WTC11 (cell line): Measurements from ENCODE around the gene P2RY1. TPM values are rescaled to one million over a fixed set of nuclear protein-coding genes. Genes with fewer than 3 reads are reported as not detected.

Experiments
- ATAC-seq: fragments of 200-7000 bp; cut with Tn5 transposase; 2 replicates; pipeline ENCODE4 v1.10.0; 2021; ENCODE audit warnings: mild to moderate bottlenecking, moderate library complexity
- CTCF ChIA-PET: fragments of 300-600 bp; sonication (Branson Sonifier 250); formaldehyde crosslinking; loops from one replicate; lab custom pipeline; 2021; ENCODE audit warnings: antibody characterized with exemption; lab: Charles Lee
- POLR2A ChIA-PET: fragments of 350-600 bp; sonication (Branson Sonifier 250); formaldehyde crosslinking; loops from one replicate; lab custom pipeline; 2021; ENCODE audit warnings: antibody characterized with exemption; lab: Charles Lee
- DNase-seq: peaks from one replicate; pipeline ENCODE4 v3.0.0; 2021; ENCODE audit warnings: low spot score
- H3K27ac Mint-ChIP-seq: 2 replicates; pipeline ENCODE4 v1.8.0; 2021; ENCODE audit warnings: mixed read lengths
- H3K27me3 Mint-ChIP-seq: 2 replicates; pipeline ENCODE4 v1.8.0; 2021; ENCODE audit warnings: low read depth, mild to moderate bottlenecking, moderate library complexity, mixed read lengths
- H3K36me3 Mint-ChIP-seq: 2 replicates; pipeline ENCODE4 v1.8.0; 2021; ENCODE audit warnings: mixed read lengths
- H3K4me1 Mint-ChIP-seq: 2 replicates; pipeline ENCODE4 v1.8.0; 2022; ENCODE audit warnings: mixed read lengths
- H3K4me3 Mint-ChIP-seq: 2 replicates; pipeline ENCODE4 v1.8.0; 2021; ENCODE audit warnings: mild to moderate bottlenecking, moderate library complexity, mixed read lengths
- H3K9me3 Mint-ChIP-seq: 2 replicates; pipeline ENCODE4 v1.8.0; 2021; ENCODE audit warnings: mixed read lengths
- AFF4 ChIP-seq: sonication (generic); formaldehyde crosslinking; IDR thresholded peaks from 2 replicates; pipeline ENCODE4 v1.8.1; 2023; ENCODE audit warnings: mild to moderate bottlenecking, missing genetic modification reagents, borderline replicate concordance
- ATF1 ChIP-seq: sonication (generic); formaldehyde crosslinking; IDR thresholded peaks from 2 replicates; pipeline ENCODE4 v1.8.1; 2023; ENCODE audit warnings: mild to moderate bottlenecking, moderate library complexity, missing genetic modification reagents
- CREM ChIP-seq: sonication (generic); formaldehyde crosslinking; IDR thresholded peaks from 2 replicates; pipeline ENCODE4 v1.8.1; 2022; ENCODE audit warnings: mild to moderate bottlenecking, missing genetic modification reagents, moderate library complexity
- E2F1 ChIP-seq: sonication (generic); formaldehyde crosslinking; IDR thresholded peaks from 2 replicates; pipeline ENCODE4 v1.8.0; 2022; ENCODE audit warnings: mild to moderate bottlenecking, missing genetic modification reagents
- FOXP4 ChIP-seq: sonication (generic); formaldehyde crosslinking; IDR thresholded peaks from 2 replicates; pipeline ENCODE4 v1.8.0; 2022; ENCODE audit warnings: mild to moderate bottlenecking, missing genetic modification reagents
- HMGA2 ChIP-seq: fragments of 250-450 bp; sonication (Bioruptor Pico); IDR thresholded peaks from 2 replicates; pipeline ENCODE4 v1.4.0; 2021; ENCODE audit warnings: mild to moderate bottlenecking, moderate library complexity
- IRF1 ChIP-seq: sonication (generic); formaldehyde crosslinking; IDR thresholded peaks from 2 replicates; pipeline ENCODE4 v1.8.0; 2023; ENCODE audit warnings: missing genetic modification reagents
- JUN ChIP-seq: sonication (generic); formaldehyde crosslinking; IDR thresholded peaks from 2 replicates; pipeline ENCODE4 v1.8.0; 2023; ENCODE audit warnings: mild to moderate bottlenecking, missing genetic modification reagents
- KAT7 ChIP-seq: sonication (generic); formaldehyde crosslinking; IDR thresholded peaks from 2 replicates; pipeline ENCODE4 v1.8.1; 2023; ENCODE audit warnings: missing genetic modification reagents, mild to moderate bottlenecking, borderline replicate concordance
- MYBL2 ChIP-seq: sonication (generic); formaldehyde crosslinking; IDR thresholded peaks from 2 replicates; pipeline ENCODE4 v1.8.1; 2023; ENCODE audit warnings: mild to moderate bottlenecking, moderate library complexity, missing genetic modification reagents
- NR3C1 ChIP-seq: sonication (generic); formaldehyde crosslinking; conservative IDR thresholded peaks from 2 replicates; pipeline ENCODE4 v1.8.1; 2023; ENCODE audit warnings: low read depth, mild to moderate bottlenecking, missing genetic modification reagents
- PRRX2 ChIP-seq: fragments of 250-450 bp; sonication (Bioruptor Pico); IDR thresholded peaks from 2 replicates; pipeline ENCODE4 v1.8.0; 2021; ENCODE audit warnings: mild to moderate bottlenecking
- RELA ChIP-seq: sonication (generic); formaldehyde crosslinking; IDR thresholded peaks from 2 replicates; pipeline ENCODE4 v1.8.1; 2022; ENCODE audit warnings: missing genetic modification reagents, mild to moderate bottlenecking, borderline replicate concordance
- STAT6 ChIP-seq: sonication (generic); formaldehyde crosslinking; conservative IDR thresholded peaks from 2 replicates; pipeline ENCODE4 v1.8.1; 2023; ENCODE audit warnings: mild to moderate bottlenecking, low read depth, missing genetic modification reagents, moderate library complexity
- TCF7 ChIP-seq: sonication (generic); formaldehyde crosslinking; IDR thresholded peaks from 2 replicates; pipeline ENCODE4 v1.8.0; 2022; ENCODE audit warnings: mild to moderate bottlenecking, low read depth, missing genetic modification reagents, moderate library complexity
- TEAD4 ChIP-seq: sonication (generic); formaldehyde crosslinking; IDR thresholded peaks from 2 replicates; pipeline ENCODE4 v1.8.0; 2022; ENCODE audit warnings: mild to moderate bottlenecking, missing genetic modification reagents
- ZNF121 ChIP-seq: sonication (generic); formaldehyde crosslinking; IDR thresholded peaks from 2 replicates; pipeline ENCODE4 v1.8.0; 2023; ENCODE audit warnings: missing genetic modification reagents
- ZNF219 ChIP-seq: sonication (generic); formaldehyde crosslinking; IDR thresholded peaks from 2 replicates; pipeline ENCODE4 v1.8.0; 2023; ENCODE audit warnings: missing genetic modification reagents, mild to moderate bottlenecking, borderline replicate concordance
- ZNF317 ChIP-seq: sonication (generic); formaldehyde crosslinking; IDR thresholded peaks from 2 replicates; pipeline ENCODE4 v1.8.1; 2023; ENCODE audit warnings: low read depth, mild to moderate bottlenecking, moderate library complexity, missing genetic modification reagents, borderline replicate concordance
- ZNF396 ChIP-seq: fragments of 250-450 bp; sonication (Bioruptor Pico); IDR thresholded peaks from 2 replicates; pipeline ENCODE4 v1.8.0; 2021; ENCODE audit warnings: mild to moderate bottlenecking, moderate library complexity, borderline replicate concordance
- ZNF671 ChIP-seq: fragments of 250-450 bp; sonication (Bioruptor Pico); IDR thresholded peaks from 2 replicates; pipeline ENCODE4 v1.8.0; 2021; ENCODE audit warnings: mild to moderate bottlenecking
- total RNA-seq: library from RNA; stranded (reverse); gene quantifications from 3 replicates; pipeline ENCODE4 v1.2.3, GENCODE V29; 2021

P2RY1 gene
- total RNA-seq, 1 experiment from 2014 or later: 47.2 TPM

- POLR2A ChIA-PET: no interaction called here
- Mint-ChIP-seq H3K27ac (no peak overlapping the region), H3K27me3 (no peaks in the 10 kb centered on the region), H3K36me3 (no peaks in the 10 kb centered on the region), H3K4me3 (no peak overlapping the region), H3K4me1 (peaks cover 7% of the 10 kb centered on the region), H3K9me3 (peaks cover 8% of the 10 kb centered on the region)
- ATAC-seq (no peak), DNase-seq (no peak)
- TF ChIP-seq CREM (no peak), PRRX2 (CRISPR knock-in tag) (no peak), E2F1 (CRISPR knock-in tag) (no peak), AFF4 (CRISPR knock-in tag) (no peak), TEAD4 (CRISPR knock-in tag) (no peak), HMGA2 (no peak)
- CTCF ChIA-PET: interaction anchor here (1.2 kb wide), 1 partner anchor 334 kb away, joined by 3 read pairs; no protein-coding TSS in a partner anchor
These were observed 23.4 kb downstream of the P2RY1 start for GRCh38 chr3:152858170-152858800.

GRCh38 chr3:152860736-152861135 is 25.8 kb downstream of the P2RY1 start:
- POLR2A ChIA-PET: no interaction called here
- Mint-ChIP-seq H3K27me3 (no peaks in the 10 kb centered on the region), H3K4me3 (no peak overlapping the region), H3K27ac (no peak overlapping the region), H3K36me3 (no peaks in the 10 kb centered on the region), H3K9me3 (no peaks in the 10 kb centered on the region), H3K4me1 (peaks cover 8% of the 10 kb centered on the region)
- CTCF ChIA-PET: no interaction called here
- no peak for DNase-seq
- ATAC-seq: no peak
- TF ChIP-seq ZNF219: no peak
- TF ChIP-seq ZNF121 (CRISPR knock-in tag): no peak
- TF ChIP-seq KAT7 (CRISPR knock-in tag): no peak
- no peak for TF ChIP-seq IRF1 (CRISPR knock-in tag)
- TF ChIP-seq ATF1 (CRISPR knock-in tag): no peak
- TF ChIP-seq FOXP4 (CRISPR knock-in tag): no peak
- no peak for TF ChIP-seq STAT6
- no peak for TF ChIP-seq RELA (CRISPR knock-in tag)
- no peak for TF ChIP-seq CREM
- no peak for TF ChIP-seq JUN (CRISPR knock-in tag)
- TF ChIP-seq NR3C1: no peak
- TF ChIP-seq AFF4 (CRISPR knock-in tag): no peak
- TF ChIP-seq TCF7: no peak
- TF ChIP-seq ZNF396 (CRISPR knock-in tag): no peak
- TF ChIP-seq ZNF671: no peak
- no peak for TF ChIP-seq ZNF317 (CRISPR knock-in tag)
- no peak for TF ChIP-seq MYBL2 (CRISPR knock-in tag)
